ENCODE data around the gene FBLIM1.

FBLIM1 gene

DNA sequence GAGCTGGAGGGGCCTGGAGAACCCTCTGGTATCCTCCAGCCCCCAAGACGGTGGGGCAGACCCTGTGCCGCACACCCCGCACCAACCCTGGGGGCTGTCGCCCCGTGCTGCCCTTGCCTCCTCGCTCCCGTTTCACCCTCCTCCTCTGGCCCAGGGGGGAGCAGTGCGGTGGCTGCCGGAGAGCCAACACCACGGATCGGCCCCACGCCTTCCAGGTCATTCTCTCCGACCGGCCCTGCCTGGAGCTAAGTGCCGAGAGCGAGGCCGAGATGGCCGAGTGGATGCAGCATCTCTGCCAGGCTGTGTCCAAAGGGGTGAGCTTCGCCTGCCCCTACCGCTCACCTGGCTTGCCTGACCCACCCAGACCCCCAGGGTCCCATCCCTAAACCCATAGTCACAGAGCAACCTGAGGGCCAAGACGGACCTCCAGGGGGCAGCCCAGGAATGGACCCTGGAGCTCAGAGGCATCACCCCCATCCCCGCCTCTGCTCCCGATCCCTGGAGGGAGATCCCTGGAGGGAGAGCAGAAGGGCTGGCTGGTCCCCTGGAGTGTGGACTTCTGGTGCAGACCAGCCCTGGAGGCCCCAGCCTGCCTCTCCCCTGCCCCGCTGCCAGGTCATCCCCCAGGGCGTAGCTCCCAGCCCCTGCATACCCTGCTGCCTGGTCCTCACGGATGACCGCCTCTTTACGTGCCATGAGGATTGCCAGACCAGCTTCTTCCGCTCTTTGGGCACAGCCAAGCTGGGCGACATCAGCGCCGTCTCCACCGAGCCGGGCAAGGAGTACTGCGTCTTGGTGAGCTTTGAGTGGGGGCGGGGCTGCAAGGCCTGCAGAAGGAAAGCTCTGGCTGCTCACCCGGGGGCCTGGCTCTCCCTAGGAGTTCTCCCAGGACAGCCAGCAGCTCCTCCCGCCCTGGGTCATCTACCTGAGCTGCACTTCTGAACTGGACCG, 26.6 kb upstream of the FBLIM1 start:
- DNase-seq: no peak

DNA sequence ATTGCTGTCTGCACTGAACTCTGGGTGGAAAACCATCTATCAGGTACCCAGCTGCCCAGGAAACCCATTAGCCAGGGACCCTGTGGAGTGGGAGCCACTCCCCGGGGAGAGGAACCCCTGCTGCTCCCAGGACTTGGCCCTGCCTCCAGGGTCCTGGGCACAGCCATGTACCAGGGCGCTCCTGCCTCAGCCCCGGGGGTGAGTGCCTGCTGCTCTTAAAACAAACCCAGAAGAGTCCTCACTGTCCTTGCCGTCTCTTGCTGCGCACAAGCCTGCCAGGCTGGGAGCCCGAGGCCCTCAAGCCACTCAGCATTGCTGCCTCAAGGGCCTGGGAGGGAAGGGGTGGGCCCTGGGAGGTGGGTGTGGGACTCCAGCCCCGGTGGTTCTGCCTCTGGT, 25.9 kb upstream of the FBLIM1 start:
- no peak for DNase-seq

DNA sequence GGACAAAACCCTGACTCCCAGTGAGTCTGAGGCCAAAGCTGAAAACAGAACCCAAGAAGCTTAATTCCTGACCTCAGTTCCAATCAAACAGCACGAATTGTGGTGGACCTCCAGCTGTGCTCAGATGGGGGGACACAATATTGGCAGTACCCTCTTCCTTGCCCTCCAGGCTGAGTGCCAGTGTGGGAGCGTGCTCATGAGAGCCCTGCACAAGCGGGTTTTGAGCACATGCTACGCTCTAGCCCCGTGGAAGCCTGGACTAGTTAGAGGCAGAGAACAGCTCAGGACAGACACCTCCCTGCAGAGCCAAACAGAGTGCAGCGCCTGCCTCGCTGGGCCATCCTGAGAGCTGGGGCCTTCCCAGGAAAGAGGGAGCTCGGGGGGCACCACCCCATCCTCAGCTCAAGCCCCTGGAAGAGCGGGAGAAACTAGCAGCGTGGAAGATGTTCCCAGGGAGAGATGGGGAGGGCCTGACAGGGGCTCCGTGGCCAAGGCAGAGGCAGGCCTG, 25.3 kb upstream of the FBLIM1 start:
- DNase-seq: no peak

DNA sequence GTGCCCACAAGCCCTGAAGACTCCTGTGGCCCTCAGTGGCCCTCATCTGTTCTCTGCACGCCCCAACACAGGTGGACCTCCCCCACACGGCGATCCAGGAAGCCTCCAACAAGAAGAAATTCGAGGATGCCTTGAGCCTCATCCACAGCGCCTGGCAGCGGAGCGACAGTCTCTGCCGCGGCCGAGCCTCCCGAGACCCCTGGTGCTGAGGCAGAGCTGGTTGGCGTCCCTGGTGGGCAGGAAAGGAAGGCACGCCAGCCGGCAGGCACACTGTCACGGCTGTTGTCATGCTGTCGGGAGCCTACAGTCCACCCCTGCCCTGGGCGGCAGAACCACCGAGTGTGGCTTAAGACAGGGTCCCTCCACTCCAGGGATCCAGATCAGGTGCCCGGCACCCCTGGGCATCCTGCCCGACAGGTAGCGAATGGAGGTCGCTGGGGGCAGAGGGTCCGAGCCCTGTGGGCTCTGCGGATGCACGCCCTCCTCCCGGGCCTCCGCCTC, 24.8 kb upstream of the FBLIM1 start:
- no peak for DNase-seq

DNA sequence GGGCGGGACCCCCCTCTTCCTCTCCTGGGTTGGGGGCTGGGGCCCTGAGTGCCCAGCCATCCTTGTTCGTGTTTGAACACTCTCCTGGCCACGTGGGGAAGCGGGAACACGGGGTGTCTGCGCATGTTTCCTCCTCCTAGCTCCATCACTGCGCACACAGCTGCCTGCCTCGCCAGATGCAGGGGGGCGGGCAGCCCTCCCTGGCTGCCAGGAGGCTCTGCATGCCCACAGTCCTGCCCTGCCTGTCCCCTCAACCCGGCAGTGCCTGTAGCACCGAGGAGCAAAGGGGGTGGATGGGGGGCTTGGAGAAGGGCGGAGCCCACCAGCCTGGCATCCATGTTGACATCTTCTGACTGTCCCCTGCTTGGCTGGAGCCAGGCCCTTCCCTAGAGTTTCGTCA, 24.3 kb upstream of the FBLIM1 start:
- DNase-seq: no peak

DNA sequence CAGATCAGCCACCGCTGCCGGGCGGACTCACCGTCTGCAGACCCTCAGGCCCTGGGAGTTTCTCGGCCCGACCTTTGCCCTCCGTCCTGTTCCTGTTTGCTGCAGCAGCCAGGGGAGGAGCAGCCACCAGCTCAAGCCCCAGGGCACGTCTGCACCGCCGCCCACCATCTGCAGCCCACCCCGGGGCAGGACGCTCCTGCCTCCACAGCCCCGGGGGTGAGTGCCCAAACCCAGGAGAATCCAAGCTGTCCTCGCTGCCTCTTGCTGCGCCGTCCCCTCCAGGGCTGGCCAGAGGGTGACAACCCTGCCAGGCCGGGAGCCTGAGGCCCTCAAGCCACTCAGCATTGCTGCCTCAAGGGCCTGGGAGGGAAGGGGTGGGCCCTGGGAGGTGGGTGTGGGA, 23.7 kb upstream of the FBLIM1 start:
- no peak for DNase-seq

DNA sequence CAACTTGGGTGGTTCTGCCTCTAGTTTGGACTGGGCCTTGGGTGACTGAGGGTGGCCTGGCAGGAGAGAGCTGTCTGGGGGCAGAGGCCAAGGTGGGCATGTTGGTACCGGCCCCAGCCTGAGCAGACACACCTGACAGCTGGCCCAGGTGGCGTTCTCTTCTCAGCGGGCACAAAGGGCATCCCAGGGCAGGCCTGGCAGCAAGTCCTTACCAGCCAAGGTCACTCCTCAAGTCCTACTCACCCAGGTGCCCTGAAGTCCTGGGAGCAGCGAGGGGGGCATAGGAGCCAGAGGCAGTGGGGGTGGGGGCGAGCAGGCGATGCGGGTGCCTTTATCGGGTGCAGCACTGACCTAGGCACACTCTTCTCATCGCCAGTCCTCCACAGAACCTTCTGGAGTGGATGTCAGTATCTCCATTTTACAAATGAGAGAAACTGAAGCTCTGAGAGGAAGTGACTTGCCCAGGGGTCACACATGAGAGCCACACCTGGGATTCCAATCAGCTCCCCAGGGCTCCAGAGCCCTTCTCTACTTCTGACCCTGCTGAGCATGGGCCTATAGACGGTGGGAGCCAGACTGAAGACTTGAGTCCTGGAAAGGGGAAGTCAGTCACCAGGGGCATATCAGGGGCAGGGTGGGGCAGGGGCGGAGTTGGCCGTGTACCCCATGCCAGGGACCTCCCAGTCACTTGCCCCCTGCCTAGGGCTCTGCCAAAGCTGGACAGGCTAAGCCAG, 23.1 kb upstream of the FBLIM1 start:
- DNase-seq: no peak

DNA sequence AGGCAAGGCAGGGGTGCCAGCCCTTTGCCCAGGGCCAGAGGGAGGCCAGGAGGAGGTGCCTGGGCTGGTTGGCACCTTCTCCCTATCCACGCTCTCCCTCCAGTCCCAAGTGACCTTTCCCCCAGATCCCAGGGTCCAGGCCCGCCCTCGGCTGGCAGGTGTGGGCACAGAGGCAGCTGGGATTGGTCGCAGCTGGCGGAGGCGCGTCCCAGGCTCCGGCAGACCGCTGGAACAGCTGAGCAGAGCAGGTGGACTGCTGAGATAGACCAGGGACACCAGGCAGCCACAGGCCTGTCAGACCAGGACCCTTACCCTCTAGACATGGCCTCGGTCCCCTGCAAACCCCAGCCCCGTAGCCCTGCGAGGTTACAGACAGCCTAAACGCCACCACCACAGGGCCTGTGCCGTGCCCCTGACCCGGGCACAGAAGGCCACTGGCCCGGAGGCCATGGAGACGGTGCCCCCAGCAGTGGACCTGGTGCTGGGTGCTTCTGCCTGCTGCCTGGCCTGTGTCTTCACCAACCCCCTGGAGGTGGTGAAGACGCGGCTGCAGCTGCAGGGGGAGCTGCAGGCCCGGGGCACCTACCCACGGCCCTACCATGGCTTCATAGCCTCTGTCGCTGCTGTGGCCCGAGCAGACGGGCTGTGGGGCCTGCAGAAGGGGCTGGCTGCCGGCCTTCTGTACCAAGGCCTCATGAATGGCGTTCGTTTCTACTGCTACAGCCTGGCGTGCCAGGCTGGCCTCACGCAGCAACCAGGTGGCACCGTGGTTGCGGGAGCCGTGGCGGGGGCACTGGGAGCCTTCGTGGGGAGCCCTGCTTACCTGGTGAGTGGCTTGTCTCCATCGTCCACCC, 22.3 kb upstream of the FBLIM1 start, which contains the start of gene SLC25A34:
TSS of gene SLC25A34 (plus strand) at position 221 of the 854 bp plus-strand sequence. CDS start at position 449, 228 bp downstream.
- DNase-seq: no peak

DNA sequence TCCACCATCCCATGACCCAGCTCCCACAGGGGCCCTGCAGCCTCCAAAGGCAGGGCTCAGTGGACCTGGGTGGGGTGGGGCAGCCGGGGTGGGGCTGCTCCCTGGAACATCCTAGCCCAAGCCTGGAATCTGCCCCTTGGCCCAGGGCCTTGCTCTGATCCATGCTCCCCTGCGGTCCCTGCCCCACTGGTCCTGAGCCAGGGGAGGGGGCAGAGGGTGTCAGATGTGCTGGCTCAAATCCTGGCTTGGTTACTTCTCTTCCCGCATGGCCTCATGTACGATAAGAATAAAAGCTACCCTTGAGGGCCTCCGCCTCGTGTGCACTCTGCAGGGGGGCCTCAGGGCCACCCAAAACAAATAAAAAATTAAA, 21.7 kb upstream of the FBLIM1 start:
- DNase-seq: no peak

DNA sequence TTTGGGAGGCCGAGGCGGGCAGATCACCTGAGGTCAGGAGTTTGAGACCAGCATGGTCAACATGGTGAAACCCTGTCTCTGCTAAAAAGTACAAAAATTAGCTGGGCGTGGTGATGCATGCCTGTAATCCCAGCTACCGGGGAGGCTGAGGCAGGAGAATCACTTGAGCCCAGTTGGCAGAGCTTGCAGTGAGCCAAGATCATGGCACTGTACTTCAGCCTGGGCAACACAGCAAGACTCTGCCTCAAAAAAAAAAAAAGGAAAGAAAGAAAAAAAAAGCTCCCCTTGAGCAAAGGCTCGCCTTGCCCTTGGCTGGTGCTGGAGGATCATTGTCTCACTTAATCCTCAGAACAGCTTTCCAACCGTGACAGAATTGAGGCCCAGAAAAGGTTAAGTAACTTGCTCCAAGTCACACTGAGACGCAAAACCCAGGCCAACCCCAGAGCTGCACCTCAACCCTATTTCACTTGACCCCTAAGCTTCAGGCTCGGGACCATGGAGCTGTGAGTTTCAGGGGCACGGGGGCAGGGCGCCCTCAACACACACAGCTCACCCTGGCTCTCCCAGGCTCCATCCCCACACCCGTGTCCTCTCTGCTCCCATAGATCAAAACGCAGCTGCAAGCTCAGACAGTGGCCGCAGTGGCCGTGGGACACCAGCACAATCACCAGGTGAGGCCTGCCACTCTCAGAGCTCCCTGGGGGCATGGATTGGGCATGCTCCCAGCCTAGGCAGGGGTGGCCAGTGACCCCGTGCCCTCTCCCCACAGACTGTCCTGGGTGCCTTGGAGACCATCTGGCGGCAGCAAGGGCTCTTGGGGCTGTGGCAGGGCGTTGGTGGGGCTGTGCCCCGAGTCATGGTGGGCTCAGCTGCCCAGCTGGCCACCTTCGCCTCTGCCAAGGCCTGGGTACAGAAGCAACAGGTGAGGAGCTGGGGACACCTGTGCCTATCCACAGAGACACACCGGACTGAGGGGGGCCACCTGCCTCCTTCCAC, 21.0 kb upstream of the FBLIM1 start:
- DNase-seq: no peak

DNA sequence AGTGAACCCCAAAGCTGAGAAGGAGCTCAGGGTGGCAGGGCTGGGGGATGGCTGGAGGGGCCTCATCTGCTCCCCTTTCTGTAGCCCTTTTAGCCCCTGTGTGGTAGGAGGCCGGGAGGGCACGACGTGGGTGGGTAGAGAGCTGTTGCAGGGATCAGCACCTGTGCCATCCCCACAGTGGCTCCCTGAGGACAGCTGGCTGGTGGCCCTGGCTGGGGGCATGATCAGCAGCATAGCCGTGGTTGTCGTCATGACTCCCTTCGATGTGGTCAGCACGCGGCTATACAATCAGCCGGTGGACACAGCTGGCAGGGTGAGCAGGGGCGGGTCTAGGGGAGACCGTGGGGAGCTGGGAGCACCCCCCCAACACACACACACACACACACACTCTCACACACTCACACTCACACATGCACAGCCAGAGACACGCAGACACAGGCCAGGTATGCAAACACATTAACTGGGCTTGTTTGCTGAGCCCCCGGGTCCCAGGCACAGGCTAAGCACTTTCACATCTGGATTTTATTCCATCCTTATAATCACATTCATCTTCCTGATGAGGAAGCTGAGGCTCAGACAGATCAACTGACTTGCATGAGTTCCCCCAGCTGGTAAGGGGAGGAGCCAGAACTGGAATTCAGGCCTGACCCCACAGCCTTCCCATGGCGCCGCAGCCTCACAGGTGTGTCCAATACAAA, 20.0 kb upstream of the FBLIM1 start:
- DNase-seq: no peak

DNA sequence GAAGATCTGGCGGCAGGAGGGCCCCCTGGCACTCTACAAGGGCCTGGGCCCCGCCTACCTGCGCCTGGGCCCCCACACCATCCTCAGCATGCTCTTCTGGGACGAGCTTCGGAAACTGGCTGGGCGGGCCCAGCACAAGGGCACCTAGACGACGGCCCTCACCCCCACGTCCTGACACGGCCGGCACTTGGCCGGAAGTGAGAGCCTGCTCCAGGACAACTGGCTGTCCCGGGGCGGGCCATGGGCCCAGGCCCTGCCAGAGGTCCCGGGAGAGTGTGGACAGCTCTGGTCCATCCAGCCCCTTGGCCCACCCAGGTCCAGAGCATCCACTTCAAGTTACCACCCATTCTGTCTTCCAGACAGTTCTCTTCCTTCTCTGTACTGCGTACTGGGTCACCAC, 19.3 kb upstream of the FBLIM1 start:
- no peak for DNase-seq

DNA sequence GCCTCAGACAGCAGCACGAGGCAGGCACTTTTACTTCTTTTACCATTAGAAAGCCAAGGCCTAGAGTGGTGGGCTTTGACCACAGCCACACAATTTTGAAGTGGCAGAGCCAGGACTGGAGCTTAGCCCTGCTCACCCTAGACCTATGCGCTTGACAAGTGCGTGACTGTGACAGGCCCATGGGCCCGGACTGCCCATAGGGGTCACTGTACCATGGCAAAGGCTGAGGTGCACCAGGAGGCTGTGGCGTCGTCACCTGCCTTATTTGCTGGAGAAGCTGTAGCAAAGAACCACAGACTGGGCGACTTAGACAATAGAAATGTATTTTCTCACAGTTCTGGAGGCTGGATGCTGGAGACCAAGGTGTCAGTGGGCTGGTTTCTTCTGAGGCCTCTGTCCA, 18.9 kb upstream of the FBLIM1 start:
- no peak for DNase-seq

DNA sequence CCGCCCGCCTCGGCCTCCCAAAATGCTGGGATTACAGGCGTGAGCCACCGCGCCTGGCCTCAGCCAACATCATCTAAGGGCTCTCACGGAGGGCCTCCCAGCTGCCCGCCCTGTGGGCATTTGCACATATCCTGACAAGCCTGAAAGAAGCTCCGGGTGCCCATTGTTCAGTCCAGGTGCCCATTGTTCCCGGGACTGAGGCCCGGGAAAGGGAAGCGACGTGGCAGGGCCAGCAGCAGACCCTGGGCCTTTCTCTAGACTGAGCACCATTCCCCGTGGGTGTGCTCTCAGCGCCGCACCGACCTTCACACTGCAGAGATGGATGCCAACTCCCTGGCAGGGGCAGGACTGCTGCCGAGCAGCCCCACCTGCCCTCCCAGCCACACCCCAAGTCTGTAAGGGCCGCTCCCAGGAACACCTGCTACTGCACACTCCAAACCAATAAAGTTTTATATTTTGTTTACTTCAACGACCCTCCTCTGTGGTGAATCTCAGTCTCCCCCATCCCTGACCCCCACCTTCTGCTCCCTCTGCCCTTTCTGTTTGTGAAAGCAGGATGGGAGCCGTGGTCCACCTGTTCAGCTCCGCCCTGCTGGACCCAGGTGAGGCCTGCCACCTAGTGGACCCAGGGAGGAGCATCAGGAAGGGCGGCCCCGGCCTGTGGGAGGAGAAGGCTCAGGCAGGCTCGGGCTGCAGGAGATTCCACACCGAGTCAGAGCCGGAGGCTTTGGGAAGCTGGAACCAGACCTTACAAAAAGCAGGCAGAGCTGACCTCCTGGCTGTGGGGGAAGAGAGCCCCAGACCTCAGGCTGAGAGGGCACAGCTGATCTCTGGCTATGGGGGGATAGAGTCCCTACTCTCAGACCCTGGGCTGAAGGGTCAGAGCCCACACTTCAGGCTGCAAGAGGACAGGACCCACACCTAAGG, 17.4 kb upstream of the FBLIM1 start:
- DNase-seq: peak; percentile 7

DNA sequence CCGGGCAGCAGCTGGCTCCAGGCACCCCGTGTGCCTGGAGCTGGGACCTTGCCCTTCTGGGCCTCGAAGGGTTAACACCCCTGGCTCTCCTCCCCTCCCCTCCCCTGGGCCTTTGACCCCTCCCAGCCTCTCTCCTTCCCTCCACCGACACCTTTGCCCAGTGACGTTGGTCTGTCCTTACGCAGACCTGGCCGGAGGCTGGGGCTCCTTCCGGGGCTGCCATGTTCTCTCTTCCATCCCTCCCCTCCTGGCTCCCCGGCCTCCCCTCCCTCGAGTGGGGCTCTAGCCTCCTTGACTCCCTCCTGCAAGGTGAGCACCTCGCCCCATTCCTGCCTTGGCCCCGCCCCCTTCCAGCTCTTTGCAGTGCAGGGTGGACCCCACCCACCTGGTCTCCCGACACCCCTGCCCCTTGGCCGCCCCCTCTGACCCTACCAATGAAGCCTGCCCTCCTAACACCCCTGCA, 16.2 kb upstream of the FBLIM1 start, which contains the start of gene TMEM82:
TSS of gene TMEM82 (plus strand) at position 161 of the 463 bp plus-strand sequence. CDS start at position 222, 61 bp downstream.
- no peak for DNase-seq

DNA sequence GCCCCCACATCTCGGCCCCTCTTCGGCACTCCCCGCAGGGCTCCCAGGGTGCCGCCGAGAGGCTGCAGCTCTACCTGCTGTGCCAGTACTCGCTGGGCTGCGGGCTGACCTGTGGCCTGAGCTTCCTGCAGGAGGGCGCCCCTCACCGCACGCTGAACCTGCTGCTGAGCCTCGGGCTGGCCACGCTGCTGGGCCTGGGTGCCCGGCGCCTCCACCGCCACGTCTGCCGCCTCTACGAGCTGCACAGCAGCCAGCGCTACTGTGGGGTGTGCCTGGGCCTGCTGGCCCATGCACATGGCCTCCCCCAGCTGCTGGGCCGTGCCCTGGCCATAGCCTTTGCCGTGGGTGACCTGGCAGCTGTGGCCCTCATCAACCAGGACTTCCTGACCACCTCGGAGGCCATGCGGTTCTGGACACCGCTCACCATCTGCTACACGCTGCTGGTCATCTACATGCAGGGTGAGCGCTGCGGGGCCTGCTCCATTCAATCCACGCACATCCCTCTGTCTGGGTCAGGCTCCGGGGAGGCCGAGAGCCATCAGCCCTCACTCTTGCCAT, 14.4 kb upstream of the FBLIM1 start:
- no peak for DNase-seq

DNA sequence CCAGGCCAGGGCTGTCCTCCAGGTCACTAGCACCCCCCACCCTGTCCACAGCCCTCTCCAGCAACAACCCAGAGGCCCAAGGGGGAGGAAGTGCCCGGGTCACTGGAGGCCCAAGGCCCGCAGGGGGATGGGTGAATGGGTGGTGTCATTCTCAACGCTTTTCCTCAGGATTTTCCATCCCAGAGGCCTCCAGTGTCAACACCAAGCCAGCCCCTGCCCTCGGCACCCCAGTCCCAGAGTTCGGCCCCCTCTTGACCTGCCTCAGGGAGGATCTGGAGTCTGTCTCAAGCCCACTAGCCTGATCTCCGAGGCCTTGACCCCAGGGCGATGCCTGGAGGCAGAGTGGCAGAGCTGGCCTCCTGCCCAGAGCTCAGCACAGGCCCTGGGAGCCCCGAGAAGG, 11.2 kb upstream of the FBLIM1 start:
- DNase-seq: no peak

DNA sequence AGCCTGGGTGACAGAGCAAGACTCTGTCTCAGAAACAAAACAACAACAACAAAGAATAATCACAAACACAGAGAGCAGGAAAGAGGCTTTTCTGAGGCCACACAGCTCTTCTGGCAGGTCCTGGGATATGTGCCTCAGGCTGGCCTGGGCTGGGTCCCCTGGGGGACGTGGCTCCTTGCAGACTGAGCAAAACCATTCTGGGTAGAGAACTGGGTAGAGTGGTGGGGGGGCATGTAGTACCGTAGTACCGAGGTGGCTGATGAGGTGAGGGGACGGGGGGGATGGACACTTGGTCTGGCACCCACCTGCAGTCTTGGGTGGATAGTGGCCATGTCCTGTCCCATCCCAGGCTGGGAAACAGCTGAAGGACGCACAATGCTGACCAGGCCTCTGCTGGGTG, 10.3 kb upstream of the FBLIM1 start:
- no peak for DNase-seq
